OCI-LY1 (cell line): ENCODE results near the gene ERN1.

Source experiments
- H2AFZ ChIP-seq: fragments of 200-600 bp; sonication (generic), shearing (Covaris generic); 2 replicates; pipeline ENCODE4 v1.6.0; 2014; ENCODE audit warnings: antibody characterized with exemption, mild to moderate bottlenecking, low read length
- H3F3A ChIP-seq: fragments of 200-600 bp; sonication (generic), shearing (Covaris generic); 2 replicates; pipeline ENCODE4 v1.6.0; 2014; ENCODE audit warnings: mild to moderate bottlenecking, antibody characterized with exemption, low read length, moderate library complexity; ENCODE audit not compliant: insufficient read depth
- H3K27ac ChIP-seq: fragments of 200-600 bp; sonication (generic); 2 replicates; pipeline ENCODE4 v1.5.1; 2014; ENCODE audit warnings: low read length, mixed run types, mild to moderate bottlenecking, low read depth; ENCODE audit not compliant: poor library complexity, severe bottlenecking
- H3K27me3 ChIP-seq: fragments of 200-600 bp; sonication (generic); 2 replicates; pipeline ENCODE4 v1.6.0; 2014; ENCODE audit warnings: antibody characterized with exemption, mild to moderate bottlenecking, low read length, moderate library complexity; ENCODE audit not compliant: insufficient read depth
- H3K36me3 ChIP-seq: fragments of 200-600 bp; sonication (generic); 2 replicates; pipeline ENCODE4 v1.6.1; 2014; ENCODE audit warnings: mild to moderate bottlenecking, antibody characterized with exemption, low read length, moderate library complexity, mixed read lengths; ENCODE audit not compliant: insufficient read depth
- H3K4me1 ChIP-seq: fragments of 200-600 bp; sonication (generic); 2 replicates; pipeline ENCODE4 v1.5.1; 2014; ENCODE audit warnings: mild to moderate bottlenecking, low read length, moderate library complexity; ENCODE audit not compliant: insufficient read depth, severe bottlenecking
- H3K4me2 ChIP-seq: fragments of 200-600 bp; sonication (generic), shearing (Covaris generic); 2 replicates; pipeline ENCODE4 v1.6.1; 2014; ENCODE audit warnings: low read length
- H3K4me3 ChIP-seq: fragments of 200-600 bp; sonication (generic); 2 replicates; pipeline ENCODE4 v1.5.1; 2014; ENCODE audit warnings: low read length, low read depth, mild to moderate bottlenecking, mixed read lengths; ENCODE audit not compliant: poor library complexity, severe bottlenecking
- H3K79me2 ChIP-seq: fragments of 200-600 bp; shearing (Covaris generic); 2 replicates; pipeline ENCODE4 v1.6.1; 2016; ENCODE audit warnings: mixed run types, low read length, mixed read lengths; ENCODE audit not compliant: insufficient read depth
- H3K9ac ChIP-seq: fragments of 200-600 bp; sonication (generic), shearing (Covaris generic); 2 replicates; pipeline ENCODE4 v1.6.1; 2014; ENCODE audit warnings: mild to moderate bottlenecking, low read length, mixed read lengths
- H3K9me2 ChIP-seq: fragments of 200-600 bp; sonication (generic), shearing (Covaris generic); 2 replicates; pipeline ENCODE4 v1.6.1; 2014; ENCODE audit warnings: low read depth, mild to moderate bottlenecking, low read length, mixed read lengths
- H3K9me3 ChIP-seq: fragments of 200-600 bp; shearing (Covaris generic); 2 replicates; pipeline ENCODE4 v1.6.1; 2014; ENCODE audit warnings: low read length, mixed read lengths
- H4K20me1 ChIP-seq: fragments of 200-600 bp; sonication (generic), shearing (Covaris generic); 2 replicates; pipeline ENCODE4 v1.6.0; 2016; ENCODE audit warnings: mild to moderate bottlenecking, low read length; ENCODE audit not compliant: insufficient read depth
- CTCF ChIP-seq: fragments of 200-600 bp; sonication (generic), shearing (Covaris generic); IDR thresholded peaks from 2 replicates; pipeline ENCODE4 v1.5.1; 2017; ENCODE audit warnings: mild to moderate bottlenecking, antibody characterized with exemption, low read length, moderate library complexity, mixed read lengths
- EZH2 ChIP-seq: fragments of 200-600 bp; sonication (generic), shearing (Covaris generic); IDR thresholded peaks from 2 replicates; pipeline ENCODE4 v1.8.0; 2017; ENCODE audit warnings: borderline replicate concordance, mixed run types, mild to moderate bottlenecking, antibody characterized with exemption, low read length, moderate library complexity, mixed read lengths

Gene ERN1

GRCh38 chr17:63998050-63998720, 131.8 kb downstream of the ERN1 start, which contains the start of gene PRR29:
TSS of gene PRR29 (plus strand) at chr17:63998351. CDS start at chr17:63998365, 14 bp downstream.
- Histone ChIP-seq H3K27ac (no peak within 1 kb of the TSS), H3K4me3 (peak within 1 kb of the TSS; percentile 61), H3K4me2 (peak within 1 kb of the TSS; percentile 79), H3K79me2 (no peaks in the 10 kb centered on the region), H3K4me1 (peaks cover 16% of the 10 kb centered on the region), H3K9me3 (no peaks in the 10 kb centered on the region), H3K36me3 (peaks cover 17% of the 10 kb centered on the region), H3K9me2 (no peaks in the 10 kb centered on the region), H2AFZ (no peak within 1 kb of the TSS), H3K27me3 (peaks cover 12% of the 10 kb centered on the region), H3F3A (no peaks in the 10 kb centered on the region), H3K9ac (peak within 1 kb of the TSS; percentile 39; the same call in 1 of the 2 replicates), H4K20me1 (no peaks in the 10 kb centered on the region)
- TF ChIP-seq CTCF (no peak), EZH2 (no peak)

- TF ChIP-seq CTCF (no peak), EZH2 (no peak)
- Histone ChIP-seq H3K27ac (no peak overlapping the region), H3K36me3 (peaks cover 11% of the 10 kb centered on the region), H4K20me1 (no peaks in the 10 kb centered on the region), H3K27me3 (peaks cover 12% of the 10 kb centered on the region), H3K4me3 (peak overlapping the region; percentile 61), H3K9me3 (no peaks in the 10 kb centered on the region), H3K9me2 (no peaks in the 10 kb centered on the region), H3K9ac (no peak overlapping the region; the same call in 1 of the 2 replicates), H3K4me1 (peaks cover 16% of the 10 kb centered on the region), H3K4me2 (peak overlapping the region; percentile 79), H3F3A (no peaks in the 10 kb centered on the region), H3K79me2 (no peaks in the 10 kb centered on the region), H2AFZ (no peak overlapping the region)
Measured at GRCh38 chr17:63997341-63998048, 132.4 kb downstream of the ERN1 start.

GRCh38 chr17:63996430-63997182, 133.3 kb downstream of the ERN1 start:
- H3K79me2 ChIP-seq: no peaks in the 10 kb centered on the region
- H3K36me3 ChIP-seq: peaks cover 2% of the 10 kb centered on the region; the same call in 1 of the 2 replicates
- H3K27me3 ChIP-seq: peaks cover 12% of the 10 kb centered on the region
- H3K4me2 ChIP-seq: no peak overlapping the region
- H3F3A ChIP-seq: no peaks in the 10 kb centered on the region
- no peak overlapping the region for H3K4me3 ChIP-seq
- H4K20me1 ChIP-seq: no peaks in the 10 kb centered on the region
- H3K27ac ChIP-seq: no peak overlapping the region
- H2AFZ ChIP-seq: no peak overlapping the region
- no peaks in the 10 kb centered on the region for H3K9me2 ChIP-seq
- H3K4me1 ChIP-seq: peaks cover 16% of the 10 kb centered on the region
- TF ChIP-seq EZH2 (no peak), CTCF (no peak)
- no peak overlapping the region for H3K9ac ChIP-seq
- H3K9me3 ChIP-seq: no peaks in the 10 kb centered on the region
